HG03558 (cell line): Measurements from ENCODE around the gene VWA2.
"Not testable (repeated sequence)": the region's sequence is repeated elsewhere in the genome, so short reads cannot be mapped to it uniquely, and the experiment has no call there.

Experiments used
- ATAC-seq: cut with Tn5 transposase; IDR thresholded peaks from one replicate; pipeline ENCODE4 v1.9.1; 2021; ENCODE audit warnings: moderate number of reproducible peaks; ENCODE audit not compliant: unreplicated experiment; ENCODE audit errors: extremely low read depth

The VWA2 gene

DNA sequence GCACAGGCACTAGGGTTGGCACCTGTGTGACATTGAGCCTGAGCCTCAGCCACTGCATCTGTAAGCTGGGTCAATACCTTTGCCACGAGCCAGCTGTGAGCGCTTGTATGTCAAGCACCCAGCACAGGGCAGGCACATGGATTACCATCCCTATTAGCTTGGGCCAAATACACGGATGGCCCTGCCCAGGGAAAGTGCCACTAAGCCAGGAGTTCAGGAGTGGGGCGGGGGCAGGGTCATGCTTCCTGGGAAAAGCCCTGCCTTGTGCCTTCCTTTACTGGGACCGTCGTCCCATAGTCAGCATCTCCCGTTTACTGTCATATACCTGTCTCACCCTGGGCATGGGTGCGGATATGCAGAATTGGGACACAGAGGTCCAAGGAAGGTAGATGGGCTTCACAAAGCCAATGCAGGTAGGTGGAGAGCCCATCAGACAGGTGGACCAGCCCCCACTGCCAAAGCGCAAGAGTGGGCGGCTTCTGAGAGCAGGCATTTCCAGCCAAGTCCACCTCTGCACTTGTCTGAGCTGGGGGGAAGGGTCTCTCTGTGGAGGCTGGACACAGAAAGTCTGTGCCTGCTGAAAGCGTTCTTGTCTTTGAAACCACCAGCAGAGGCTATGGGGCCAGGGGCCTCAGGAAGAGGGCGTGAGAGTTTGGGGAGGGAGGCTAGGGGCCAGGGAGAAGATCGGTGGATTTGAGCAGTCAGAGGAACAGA lies 72.6 kb downstream of the VWA2 start:
- no peak for ATAC-seq

DNA sequence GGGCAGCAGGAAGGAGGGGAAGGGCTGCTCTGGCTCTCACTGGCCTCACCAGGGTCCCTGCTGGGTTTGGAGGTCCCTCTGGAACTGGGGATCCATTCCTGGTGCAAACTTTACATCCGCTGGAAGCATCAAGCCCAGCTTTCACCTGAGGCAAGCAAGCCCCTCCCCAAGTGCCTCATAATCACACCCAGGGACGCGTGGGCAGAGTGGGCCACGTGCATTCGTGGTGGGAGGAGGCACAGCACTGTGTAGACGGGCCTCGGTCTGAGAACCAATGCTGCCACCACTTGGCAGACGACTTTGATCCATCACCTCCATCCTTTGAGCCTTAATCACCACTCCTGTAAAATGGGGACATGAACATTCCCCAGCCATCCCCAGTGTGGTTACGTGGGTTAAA lies 74.1 kb downstream of the VWA2 start:
- ATAC-seq: no peak

DNA sequence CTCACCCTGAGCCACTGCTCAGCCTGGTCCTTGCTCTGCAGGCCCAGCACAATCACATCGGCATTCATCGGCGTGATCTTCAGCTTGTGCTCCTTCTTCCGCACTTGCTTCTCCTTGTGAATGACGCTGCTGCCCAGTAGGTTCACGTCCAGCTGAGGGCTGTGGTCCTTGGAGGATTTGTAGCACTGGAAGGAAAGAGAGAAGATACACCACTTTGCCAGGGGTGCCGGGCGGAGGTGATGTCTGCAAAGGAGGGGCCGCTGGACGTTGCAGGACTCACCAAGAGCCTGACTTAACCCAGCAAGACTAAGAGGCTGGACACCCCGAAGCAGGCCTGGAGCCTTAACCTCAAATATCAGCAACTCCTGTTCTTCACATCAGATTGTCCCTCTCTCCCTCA lies 74.8 kb downstream of the VWA2 start:
- no peak for ATAC-seq

DNA sequence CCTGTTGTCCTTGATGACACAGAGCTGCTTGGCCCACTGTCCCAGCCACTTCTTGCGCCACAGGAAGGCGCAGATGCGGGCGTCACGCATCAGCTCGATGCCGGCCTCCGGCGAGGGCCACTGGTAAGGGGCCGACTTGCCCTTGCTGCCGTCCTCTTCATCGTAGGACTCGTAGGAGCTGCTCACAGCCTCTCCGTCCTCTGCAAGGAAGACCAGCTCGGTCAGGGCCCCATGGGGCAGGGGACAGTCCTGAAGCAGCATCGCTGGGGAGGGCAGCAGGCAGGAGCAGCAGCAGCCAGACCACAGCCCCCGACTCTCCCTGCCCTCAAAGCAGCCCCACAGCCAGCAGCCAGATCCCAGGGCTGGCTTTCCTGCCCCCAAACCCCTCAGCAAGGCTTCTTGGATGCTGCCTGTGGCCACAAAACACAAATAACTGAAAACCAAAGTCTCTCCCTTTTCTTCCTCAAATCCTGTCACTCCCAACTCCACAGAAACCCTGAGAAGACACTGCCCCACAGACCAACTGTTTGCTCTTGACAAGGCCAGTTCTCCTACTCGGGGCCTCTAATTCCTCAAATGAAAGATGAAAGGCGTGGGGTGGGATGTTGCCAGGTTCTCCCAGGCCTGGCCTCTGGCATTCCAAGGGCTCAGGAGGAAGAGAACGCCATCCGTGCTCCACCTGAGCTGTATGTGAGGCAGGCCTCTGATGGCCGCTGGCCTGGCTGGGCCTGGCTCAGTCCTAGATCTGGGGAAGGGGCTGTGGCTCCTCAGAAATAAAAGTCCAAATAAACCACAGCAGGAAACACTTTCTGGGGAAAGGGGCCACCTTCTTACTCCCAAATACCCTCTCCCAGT lies 76.7 kb downstream of the VWA2 start:
- no peak for ATAC-seq

DNA sequence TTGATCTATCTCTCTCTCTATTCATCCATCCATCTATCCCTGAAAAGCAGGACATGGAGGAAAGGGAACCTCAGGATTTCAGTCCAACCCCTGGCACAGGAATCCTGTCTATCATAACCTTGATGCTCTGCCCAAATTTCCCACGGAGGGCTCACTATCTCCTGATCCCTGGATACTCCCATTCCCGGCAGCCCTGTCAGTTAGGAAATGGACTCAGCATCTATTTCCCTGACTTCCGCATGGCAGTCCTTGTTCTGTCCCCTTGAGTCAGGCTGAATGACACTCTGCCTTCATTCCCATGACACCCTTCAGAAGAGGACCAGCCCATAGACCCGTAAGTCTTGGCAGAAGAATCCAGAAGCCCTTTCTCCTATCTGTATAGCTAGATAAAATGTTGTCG lies 77.7 kb downstream of the VWA2 start:
- no peak for ATAC-seq

DNA sequence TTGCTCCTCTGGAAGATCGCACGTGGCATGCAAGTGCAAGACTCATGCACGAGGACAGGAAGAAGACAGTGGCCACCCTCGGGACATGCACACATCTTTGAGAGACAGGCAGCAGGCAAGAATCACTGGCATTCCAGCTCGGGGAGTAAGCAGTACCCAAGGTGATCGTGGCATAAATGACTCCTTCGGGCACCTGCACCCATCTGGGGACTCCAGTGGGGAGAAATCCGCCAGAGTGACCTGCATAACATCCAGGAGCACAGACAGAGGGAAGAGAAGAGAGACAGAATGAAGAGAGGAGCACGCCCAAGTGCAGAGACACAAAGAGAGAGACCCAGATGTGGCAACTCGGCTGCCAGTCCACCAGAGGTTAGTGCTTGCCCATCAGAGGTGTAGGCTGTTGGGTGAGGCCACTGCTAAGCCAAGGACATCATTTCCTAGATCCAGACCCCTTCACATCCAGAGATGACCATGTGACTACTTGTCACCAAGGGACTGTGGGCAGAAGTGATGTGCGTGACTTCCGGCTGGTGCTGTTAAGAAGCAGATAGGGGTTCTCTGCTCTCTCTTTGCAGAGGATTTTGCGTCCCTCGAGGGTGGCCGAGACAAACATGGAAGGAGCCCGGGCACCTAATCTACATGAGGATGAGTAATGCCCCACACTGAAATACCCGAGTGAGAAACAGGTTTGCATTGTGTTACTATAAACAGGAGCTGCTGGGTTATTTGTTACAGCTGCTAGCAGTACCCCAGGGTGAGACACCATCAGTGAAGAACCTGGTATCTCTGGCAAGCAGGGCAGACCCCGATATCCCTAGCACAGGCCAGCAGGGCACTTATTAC lies 80.6 kb downstream of the VWA2 start:
- no peak for ATAC-seq

DNA sequence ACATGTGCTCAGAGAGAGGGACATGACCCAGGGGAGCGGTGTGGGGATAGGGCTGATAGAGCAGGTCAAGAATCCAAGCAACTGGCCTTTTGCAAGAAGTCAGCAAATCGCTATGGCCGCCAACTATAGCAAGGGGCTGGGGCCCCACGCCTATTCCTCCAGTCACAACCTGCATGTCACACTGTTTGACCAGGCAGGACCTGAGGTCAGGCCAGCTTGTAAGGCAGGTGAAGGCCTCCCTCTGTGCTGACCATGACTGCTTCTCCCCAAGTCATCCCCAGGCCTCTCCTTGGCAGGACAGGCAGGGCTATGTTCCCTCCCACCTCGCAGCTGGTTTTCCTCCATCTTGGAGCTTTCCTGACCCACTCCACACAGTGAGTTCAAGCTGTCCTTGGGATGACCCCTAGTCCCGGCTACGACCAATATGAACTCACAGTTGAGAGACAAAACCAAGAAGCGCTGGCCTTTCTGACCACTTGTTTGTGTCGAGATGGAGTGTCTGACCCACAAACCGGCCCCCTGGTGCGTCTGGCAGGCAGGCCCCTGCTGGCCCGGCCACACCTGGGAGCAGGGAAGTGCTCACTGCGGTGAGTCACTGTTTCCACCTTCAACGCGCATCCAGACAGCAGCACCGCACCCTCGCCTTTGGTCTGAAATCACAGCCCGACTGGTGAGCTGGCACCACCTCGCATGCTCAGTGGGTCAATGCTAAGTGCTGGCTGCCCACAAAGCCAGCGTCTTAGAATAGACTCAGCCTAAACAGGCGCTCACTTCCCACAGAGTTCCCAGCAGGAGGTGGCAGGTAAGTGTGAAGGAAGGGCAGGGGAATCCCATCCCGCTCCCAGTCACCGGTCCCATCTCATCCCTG lies 81.4 kb downstream of the VWA2 start:
- ATAC-seq: no peak

DNA sequence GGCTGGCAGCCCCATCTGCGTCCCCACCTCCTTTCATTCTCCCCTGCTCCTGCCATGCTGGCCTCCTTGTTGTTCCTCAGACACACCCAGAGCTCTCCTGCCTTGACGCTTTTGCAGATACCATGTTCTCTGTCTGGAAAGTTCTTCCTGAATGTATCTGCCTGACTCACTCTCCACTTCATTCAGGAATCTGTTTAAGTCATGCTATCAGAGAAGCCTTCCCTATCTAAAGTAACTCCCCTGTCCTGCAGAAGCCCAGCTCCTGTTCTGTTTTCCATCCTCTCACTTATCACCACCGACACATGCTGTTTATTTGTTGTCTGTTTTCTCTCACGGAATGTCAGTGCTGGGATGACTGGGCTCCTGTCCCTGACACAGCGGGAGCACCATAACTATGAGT lies 83.3 kb downstream of the VWA2 start:
- ATAC-seq: no peak

DNA sequence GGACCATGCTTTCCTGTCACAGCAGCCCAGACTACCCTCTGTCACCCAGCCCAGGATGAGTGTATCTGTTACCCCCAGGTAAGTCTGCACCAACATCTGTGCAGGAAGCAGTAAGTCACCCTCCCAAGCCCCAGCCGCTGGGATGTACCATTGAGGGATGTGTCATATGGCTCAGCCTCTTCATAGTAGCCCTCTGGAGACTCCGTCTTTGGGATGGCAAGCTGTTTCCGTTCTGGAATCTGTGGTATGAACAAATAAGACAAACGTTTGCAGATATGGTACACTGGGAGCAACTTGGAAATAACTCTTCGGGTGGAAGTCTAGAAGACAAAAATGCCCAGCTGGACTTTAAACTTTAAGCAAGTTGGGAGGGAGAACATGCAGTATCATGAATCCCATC lies 84.0 kb downstream of the VWA2 start:
- ATAC-seq: no peak

DNA sequence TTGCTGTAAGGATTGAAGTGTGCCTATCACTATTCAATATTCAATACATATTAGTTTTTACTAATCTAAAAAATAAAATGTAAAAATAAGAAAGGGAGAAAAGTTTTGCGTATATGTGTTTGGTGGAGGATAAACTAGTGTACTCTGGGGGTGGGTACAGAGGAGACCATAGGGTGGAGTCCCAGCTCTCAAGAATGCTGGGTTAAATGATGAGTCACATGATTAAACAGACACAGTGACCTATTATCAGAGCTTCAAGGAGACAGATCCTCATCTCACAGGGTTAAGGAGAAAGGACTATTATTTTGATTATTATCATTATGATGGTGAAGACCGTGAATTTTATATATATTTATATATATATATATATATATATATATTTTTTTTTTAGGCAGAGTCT lies 87.7 kb downstream of the VWA2 start:
- no peak for ATAC-seq

DNA sequence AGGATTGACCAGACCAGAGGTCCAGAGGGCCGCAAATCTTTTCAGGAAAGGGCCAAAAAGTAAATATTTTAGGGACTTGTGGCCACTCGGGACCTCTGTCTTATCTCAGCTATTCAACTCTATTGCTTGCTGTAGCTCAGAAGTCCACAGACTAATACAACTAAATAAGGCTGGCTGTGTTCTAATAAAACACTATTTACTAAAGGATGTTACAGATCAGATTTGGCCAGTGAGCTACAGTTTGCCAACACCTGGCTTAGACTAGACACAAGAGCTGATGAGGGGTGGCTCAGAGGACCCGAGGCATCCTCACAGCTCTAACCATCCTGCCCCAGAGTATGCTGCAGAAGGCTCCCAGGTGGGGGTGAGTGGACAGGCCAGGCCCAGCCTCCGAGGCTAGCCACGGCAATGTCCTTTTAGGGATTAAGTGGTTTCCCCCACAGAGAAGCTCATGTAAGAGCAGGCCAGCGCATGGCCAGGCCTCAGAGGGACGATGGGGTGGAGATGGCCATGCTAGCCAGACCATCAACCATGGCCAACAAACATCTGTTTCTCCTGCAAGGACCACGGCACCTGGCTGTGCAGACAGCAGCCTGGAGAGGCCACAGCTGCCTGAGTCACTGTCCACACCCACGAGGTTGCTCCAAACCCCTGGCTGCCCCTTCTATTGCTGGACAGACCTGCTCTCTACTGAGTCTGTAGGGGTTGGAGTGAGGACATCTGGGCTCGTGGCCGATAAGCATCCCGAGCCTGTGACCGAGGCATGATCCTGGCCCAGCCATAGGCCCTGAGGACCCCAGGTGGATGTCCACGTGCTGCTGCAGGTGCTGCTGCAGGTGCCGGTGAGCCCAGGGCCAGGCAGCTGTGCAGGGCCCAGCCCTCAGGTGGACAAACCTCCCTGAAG lies 88.7 kb downstream of the VWA2 start:
- no peak for ATAC-seq

DNA sequence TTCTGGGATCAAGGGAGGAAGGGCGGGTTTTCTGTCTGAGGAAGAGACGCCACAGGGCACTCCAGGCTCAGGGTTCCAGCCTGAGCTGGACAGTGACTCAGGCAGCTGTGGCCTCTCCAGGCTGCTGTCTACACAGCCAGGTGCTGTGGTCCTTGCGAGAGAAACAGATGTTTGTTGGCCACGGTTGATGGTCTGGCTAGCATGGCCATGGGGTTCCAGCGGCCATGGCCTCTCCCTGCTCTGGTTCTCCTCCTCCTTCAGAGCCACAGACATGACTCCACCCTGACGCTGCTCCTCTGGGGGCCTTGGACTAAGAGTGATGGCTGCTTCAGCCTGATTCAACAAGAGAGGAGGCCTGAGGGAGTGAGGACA lies 89.4 kb downstream of the VWA2 start:
- ATAC-seq: no peak

DNA sequence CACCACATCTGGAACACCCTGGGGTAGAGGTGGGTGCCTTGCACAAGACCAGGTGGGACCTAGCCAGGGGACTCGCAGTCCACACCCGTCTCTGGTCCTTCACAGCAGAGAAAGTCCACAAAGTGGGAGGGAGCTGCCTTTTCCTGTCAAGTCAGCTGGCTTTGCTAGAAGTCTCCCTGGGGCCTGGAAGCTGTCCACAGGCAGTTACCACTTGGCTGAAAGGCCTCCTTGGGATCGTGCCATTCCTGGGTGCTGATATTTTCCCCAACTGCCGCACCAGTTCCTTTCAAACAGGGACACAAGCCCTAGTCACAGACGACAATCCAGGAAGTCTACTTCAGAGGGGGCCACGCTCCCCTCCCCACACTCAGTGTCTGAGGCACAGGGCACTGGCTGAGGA lies 89.8 kb downstream of the VWA2 start:
- ATAC-seq: no peak

DNA sequence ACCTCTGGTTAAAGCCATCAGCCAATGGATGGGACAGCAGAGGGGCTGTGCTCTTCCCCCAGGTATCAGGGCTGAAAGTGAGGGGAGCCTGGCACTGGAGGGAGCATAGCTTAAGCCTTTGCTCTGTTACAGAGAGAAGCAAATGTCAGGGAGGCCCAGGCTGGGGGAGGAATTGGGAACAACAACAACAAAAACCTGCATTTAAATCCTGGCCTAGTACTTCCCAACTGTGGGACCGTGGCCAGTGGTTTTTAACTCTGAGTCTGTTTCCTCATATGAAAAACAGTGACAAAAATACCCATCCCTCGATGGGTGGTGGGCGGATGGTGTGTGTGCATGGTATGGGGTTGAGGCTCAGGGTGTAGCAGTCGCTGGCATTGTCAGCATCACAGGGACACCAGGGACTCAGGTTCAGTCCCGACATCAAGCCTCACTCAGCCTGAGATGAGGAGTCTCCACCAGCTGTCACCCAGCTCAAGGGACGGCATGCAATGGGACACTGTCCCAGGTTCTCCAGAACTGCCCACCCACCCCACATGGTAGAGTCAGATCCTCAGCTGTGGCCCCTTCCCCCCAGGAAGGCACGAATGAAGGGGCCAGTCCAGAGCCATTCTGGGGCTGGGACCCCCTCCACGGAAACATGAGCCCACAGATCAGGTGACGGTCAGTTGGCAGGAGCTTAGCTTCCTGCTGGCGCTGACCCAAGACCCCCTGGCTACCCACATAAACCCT lies 90.7 kb downstream of the VWA2 start:
- no peak for ATAC-seq

DNA sequence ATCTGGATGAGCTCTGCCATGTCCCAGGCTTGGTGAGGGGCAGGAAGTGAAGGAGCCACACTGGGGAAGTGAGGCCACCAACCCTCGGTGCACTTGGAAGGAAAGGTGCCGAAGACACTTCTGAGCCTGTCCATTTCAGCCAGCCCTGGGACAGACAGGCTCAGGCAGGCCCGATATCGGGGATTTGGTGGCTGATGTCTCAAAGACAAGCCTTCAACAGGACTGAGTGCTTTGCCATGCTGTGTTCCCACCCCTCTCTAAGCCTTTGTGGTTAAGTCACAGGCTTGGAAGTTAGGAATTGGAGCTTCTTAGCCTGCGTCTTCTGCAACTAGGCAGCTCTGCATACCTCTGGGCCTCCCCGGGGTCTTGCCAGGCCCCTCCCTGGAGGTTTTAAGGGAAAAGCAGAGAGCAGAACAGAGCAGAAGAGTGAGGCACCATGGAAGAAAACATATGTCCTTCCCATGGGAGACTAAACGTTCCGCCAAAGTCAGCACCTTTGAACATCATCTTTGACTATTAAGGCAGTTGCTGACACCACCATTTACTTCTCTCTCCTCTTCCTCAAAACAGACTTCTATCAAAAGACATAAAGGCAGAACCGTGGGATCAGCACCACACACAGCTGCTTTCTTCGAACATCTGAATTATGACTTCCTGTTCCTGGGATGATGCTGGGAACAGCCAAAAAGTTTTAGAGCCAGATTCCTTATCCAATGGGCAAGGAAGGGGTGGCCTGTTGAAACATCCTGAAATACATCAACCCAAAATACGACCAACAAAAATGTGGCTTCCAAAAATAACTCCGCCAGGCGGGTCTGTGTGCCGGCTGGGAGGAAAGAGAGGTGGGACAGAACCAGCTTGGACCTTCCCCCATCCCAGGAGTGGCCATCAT lies 93.5 kb downstream of the VWA2 start:
- no peak for ATAC-seq

DNA sequence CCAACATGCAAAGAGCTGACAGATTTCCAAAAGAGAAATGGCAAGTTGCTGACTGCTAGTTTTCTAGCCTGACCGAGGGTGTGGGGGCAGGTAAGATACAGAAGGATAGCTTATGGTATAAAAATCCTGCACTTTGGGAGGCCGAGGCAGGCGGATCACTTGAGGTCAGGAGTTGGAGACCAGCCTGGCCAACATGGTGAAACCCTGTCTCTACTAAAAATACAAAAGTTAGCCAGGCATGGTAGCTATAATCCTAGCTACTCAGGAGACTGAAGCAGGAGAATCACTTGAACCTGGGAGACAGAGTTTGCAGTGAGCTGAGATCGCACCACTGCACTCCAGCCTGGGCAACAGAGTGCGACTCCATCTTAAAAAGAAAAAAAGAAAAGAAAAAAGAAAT lies 94.4 kb downstream of the VWA2 start:
- not testable (repeated sequence) for ATAC-seq

DNA sequence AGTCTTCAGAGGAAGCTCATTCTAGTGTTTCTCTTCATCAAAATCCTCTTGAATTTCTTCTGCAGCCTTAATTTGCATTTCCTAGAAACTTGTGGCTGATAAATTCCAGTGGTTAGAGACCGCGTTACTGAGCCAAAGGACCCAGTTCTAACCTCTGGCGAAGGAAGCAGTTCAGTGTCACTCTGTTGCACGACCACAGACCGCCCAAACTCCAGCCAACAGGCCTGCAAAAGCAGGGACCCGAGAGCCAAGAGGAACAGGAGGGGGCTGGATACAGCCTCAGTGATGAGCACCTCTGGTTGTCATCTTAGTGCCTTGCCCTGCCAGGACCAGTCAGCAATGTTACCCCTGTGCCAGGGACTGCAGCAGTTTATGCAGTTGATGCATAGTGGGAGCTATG lies 95.2 kb downstream of the VWA2 start:
- no peak for ATAC-seq
